Activated CD4-positive, alpha-beta T cell treated with anti-CD3 and anti-CD28 coated beads, Interleukin-2, amount 10 ng/mL, durations not matched to agents 24 days and 14 days (primary cell): ENCODE data around the gene ADAT2. TPM values are rescaled to one million over a fixed set of nuclear protein-coding genes. Genes with fewer than 3 reads are reported as not detected.

Experiments
- total RNA-seq: library from RNA; stranded (reverse); gene quantifications from 2 replicates; pipeline ENCODE4 v1.2.3, GENCODE V29; 2022

The ADAT2 gene
- total RNA-seq, 1 donor from 2014 or later: 47.7 TPM

Other genes starting within 250 kb of the ADAT2 start
- gene PEX3, start 110 bp upstream of the ADAT2 start, total RNA-seq: 26.0 and 28.5 TPM in 2 replicates
- 14.4 and 16.1 TPM in 2 replicates for gene FUCA2, start 61.0 kb upstream of the ADAT2 start, total RNA-seq
- gene PHACTR2, start 227.3 kb upstream of the ADAT2 start, total RNA-seq: 47.7 and 53.8 TPM in 2 replicates